Measurements from ENCODE around the gene ASCC1. TPM values are rescaled to one million over a fixed set of nuclear protein-coding genes. Genes with fewer than 3 reads are reported as not detected.

ASCC1 gene
- total and polyA plus RNA-seq, 2 of the 13 experiments (the other 11 are each of a cell fraction or from before 2014, with no cell fraction given): 21.6 to 30.1 TPM

- TF ChIP-seq ZNF503 (CRISPR knock-in tag; IDR thresholded peaks at IDR 0.05) (peak; percentile 73; the same call in 1 of the 2 replicates), FOXC1 (CRISPR knock-in tag; IDR thresholded peaks at IDR 0.05; ENCODE audit: borderline replicate concordance) (peak; percentile 94), ESRRA (CRISPR knock-in tag; IDR thresholded peaks at IDR 0.05; ENCODE audit: low read depth) (0 out of 2 replicates have a peak, but pooled peaks have one; percentile 57), SRF (IDR thresholded peaks at IDR 0.05; ENCODE audit: low read depth, low read length) (no peak), SIX1 (CRISPR knock-in tag; IDR thresholded peaks at IDR 0.05; ENCODE audit: borderline replicate concordance) (no peak), ETS1 (CRISPR knock-in tag; IDR thresholded peaks at IDR 0.05) (no peak), ZNF776 (CRISPR knock-in tag; IDR thresholded peaks at IDR 0.05) (0 out of 2 replicates have a peak, but pooled peaks have one; percentile 57), ZBTB25 (CRISPR knock-in tag; IDR thresholded peaks at IDR 0.05) (peak; percentile 70; the same call in 1 of the 2 replicates), SMAD9 (CRISPR knock-in tag; IDR thresholded peaks at IDR 0.05) (no peak), DNMT3B (CRISPR knock-in tag; conservative IDR thresholded peaks at IDR 0.05) (no peak), CSRNP2 (CRISPR knock-in tag; conservative IDR thresholded peaks at IDR 0.05; ENCODE audit: low read depth) (no peak), MYPOP (CRISPR knock-in tag; IDR thresholded peaks at IDR 0.05) (peak; percentile 82), ATF2 (CRISPR knock-in tag; IDR thresholded peaks at IDR 0.05) (peak; percentile 76; the same call in 1 of the 2 replicates), ZNF292 (CRISPR knock-in tag; IDR thresholded peaks at IDR 0.05; ENCODE audit: borderline replicate concordance, low read depth) (no peak), ZFP62 (CRISPR knock-in tag; IDR thresholded peaks at IDR 0.05) (no peak), JDP2 (CRISPR knock-in tag; IDR thresholded peaks at IDR 0.05; ENCODE audit: borderline replicate concordance) (no peak), ZNF251 (CRISPR knock-in tag; IDR thresholded peaks at IDR 0.05) (0 out of 2 replicates have a peak, but pooled peaks have one; percentile 56), ARNT (IDR thresholded peaks at IDR 0.05) (no peak), ZBTB42 (CRISPR knock-in tag; IDR thresholded peaks at IDR 0.05) (peak; percentile 90), ZSCAN22 (CRISPR knock-in tag; IDR thresholded peaks at IDR 0.05) (peak; percentile 49; the same call in 1 of the 2 replicates), RFXANK (CRISPR knock-in tag; IDR thresholded peaks at IDR 0.05) (no peak)
Measured at GRCh38 chr10:72215611-72216549, at the start of gene ASCC1, which contains the start of gene ANAPC16 (continued).

Data from HepG2 (cell line).